ENCODE data around the gene POP4.
"Not testable (repeated sequence)": the region's sequence is repeated elsewhere in the genome, so short reads cannot be mapped to it uniquely, and the experiment has no call there.

POP4 gene, protein sequence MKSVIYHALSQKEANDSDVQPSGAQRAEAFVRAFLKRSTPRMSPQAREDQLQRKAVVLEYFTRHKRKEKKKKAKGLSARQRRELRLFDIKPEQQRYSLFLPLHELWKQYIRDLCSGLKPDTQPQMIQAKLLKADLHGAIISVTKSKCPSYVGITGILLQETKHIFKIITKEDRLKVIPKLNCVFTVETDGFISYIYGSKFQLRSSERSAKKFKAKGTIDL

DNA sequence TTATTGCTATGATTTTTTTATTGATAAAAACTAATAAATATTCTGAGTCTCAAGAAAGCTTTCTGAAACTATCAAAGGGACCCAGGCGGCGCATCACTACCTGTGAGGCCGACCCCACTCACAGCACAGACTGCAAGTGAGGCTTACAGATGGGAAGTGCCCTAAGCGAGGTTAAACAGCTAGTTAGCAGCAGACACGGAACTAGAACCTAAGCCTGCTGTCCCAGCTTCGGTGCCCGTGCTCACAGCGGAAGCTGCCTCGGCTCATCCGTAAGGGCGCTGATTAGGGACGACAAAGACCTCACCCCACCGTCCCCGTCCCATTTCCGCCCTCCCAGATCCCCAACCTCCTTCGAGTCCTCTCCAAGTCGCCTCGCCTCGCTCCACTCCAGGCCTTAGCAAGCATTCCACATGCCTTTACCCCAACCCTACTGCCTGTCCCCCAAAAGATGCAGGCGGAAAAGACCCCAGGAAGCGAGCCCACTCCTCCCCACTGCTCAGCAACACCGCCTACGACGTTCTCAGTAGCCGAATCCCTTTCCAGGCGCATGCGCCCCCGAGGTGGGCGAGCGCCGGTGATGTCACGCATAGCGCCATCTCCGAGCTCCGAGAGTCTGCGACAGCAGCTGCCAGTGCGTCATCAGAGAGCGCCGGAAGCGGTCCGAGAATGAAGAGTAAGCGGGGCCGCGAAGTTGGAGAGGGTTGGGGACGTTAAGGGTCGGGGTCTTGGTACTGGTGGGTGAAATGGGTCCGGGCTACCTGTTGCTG, at the start of gene POP4:
Gene POP4, plus strand, starts transcription at position 631 of the 767 bp plus-strand sequence. Its CDS starts 36 bp downstream, at position 667.
- peak; percentile 98 for DNase-seq (ENCODE audit: low read depth)

DNA sequence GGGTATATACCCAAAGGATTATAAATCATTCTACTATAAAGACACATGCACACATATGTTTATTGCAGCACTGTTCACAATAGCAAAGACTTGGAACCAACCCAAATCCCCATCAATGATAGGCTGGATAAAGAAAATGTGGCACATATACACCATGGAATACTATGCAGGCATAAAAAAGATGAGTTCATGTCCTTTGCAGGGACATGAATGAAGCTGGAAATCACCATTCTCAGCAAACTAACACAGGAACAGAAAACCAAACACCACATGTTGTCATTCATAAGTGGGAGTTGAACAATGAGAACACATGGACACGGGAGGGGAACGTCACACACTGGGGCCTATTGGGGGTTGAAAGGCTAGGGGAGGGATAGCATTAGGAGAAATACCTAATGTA, 47.0 kb upstream of the POP4 start:
- DNase-seq (ENCODE audit: low read depth): not testable (repeated sequence)

DNA sequence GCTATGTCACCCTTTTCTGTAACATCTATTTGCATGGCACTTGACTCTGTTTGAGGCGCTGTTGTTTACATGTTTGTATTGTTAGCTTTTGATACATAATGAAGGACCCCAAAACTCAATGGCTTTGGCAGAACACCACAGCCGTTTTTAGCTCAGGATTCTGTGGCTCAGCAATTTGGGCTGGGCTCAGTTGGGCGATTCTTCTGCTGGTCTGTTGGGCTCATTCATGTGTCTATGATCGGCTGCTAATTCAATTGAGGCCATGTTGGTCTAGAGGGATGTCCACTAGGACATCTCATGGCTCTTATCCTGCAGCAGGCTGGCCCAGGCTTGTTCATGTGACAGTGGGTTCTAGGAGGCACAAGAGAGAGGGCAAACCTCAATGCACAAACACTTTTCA, 46.3 kb upstream of the POP4 start:
- no peak for DNase-seq (ENCODE audit: low read depth)

DNA sequence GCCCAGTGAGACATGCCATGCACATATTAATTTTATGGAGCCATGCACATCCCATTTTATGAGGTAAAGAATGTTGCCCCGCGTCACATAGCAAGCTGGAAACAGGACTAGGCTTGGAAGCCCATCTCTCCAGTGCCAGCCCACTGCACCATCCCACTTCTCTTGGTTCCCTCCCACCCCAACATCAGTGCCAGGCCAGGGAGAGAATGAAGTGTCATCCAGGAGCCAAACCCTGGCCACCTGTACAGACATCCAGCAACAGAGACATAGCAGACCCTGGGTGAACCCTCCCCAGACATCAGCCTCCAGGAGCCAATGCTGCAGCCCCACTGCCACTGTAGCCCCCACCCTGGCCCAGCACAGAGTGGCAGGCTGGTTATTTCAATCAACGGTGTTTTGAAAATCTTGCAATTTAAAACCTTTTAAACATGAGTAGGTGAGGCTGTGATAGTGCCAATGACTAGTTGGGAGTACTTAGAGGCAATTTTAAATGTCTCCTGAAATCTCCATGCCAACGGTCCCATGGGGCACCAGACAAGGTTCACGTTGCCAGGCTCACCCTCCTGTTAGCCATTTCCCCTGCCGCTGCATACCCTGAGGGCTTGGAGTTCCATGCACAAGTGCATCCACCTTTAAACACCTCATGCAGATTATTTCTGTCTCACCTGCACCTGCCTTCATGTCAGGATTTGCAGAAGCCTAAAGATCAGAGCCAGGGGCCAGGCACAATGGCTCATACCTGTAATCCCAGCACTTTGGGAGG, 45.6 kb upstream of the POP4 start:
- no peak for DNase-seq (ENCODE audit: low read depth)

DNA sequence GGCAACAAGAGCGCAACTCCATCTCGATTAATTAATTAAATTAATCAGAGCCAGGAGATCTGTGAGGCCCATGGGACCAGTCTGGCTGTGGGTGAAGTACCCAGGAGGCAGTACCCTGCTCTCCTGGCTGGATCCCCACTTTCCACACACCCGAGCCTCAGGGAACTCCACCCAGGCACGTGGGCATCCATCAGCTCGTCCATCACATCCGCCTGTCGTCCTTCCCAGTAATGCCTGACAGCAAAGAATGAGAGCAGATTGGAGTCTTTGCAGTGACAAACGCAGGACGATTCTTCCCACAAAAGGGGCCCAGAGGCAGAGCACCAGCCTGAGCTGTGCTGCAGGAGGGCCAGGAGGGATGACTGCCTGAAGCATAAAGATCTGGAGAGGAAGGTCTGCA, 44.5 kb upstream of the POP4 start:
- no peak for DNase-seq (ENCODE audit: low read depth)

DNA sequence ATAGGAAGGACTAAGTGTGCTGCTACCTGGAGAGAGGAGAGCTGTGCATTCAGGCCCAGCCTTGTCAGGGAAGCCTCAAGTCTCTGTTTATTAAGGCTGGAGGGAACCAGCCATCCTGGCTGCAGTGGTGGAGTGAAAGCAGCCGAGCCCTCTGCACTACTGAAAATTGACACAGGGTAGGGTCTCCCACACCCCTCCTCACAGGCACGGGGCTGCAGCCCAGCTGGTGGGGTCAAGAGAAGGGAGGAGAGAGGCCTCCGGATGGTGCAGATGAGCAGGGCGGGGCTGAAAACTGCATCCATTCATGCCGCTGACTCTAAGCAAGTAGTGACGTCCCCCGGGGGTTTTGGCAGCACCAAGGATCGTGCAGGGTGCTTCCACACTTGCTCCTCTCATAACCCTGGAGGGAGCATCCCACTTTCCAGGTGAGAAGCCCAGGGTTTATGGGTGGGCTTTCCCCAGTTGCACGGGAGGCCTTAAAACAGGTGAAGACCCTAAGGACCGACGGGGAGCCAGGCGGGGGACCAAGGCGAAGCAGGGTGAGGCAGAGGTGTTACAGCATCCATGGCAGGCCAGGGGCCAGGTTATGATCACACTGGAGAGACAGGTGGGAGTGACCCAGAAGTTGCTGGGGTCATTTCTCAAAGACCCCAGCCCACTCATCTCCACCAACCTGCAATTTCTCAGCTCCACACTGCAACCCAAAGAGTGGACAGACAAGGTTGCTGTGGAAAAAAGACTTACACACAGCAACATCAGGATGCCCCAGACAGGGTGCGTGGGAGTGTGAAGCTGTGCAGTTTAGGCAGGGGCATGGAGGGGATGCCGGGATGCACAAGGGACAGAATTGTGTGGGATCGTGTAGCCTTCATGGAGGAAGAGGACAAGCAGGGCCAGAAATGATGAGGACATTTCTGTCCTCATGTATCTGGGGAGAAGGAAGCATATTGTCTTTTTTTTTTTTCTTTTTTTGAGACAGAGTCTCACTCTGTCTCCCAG, 43.5 kb upstream of the POP4 start:
- DNase-seq (ENCODE audit: low read depth): no peak

DNA sequence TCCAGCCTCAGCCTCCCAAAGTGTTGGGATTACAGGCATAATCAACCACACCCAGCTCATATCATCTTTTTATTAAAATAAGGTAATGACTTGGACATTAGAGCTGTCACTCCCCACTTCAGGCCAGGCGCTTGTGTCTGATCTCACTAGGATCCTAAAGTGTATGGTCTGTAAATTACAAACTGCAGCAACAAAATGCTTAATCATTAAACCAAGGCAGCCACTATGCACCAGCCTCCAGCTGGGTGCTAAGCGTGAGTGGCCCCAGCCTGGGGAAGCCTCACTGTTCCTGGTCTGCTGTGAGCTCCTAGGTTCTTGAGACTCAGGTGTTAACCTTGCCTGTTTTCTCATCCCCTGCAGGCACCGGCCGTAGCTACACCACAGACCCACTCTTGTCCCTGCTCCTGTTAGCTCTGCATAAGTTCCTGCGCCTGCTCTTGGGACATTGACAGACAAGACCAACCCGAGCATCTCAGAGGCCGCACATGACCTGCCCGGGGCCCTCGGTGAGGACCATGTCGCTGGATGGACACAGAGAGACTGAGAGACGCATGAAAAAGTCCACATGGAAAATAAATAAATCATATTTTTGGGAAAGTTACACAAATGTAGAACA, 42.5 kb upstream of the POP4 start:
- no peak for DNase-seq (ENCODE audit: low read depth)

DNA sequence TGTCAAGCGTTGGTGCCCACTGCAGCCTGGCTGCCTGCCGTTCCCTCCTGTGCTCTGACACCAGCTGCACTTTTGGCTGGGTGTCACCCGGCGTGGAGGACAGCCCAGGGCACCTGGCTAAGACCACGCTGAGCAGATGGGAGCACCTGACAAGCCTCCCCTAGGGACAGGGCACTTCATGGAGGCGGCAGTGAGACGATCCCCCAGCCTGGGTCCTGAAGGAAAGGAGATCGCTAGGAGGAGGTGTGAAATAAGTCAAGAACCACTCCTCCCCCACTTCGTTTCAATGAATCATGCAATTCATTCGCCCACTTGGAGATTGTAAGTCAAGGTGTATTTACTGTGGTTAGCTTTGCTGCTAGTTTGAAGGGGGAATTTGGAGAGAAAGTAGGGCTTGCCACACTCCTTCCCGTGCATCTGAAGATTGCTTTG, 41.5 kb upstream of the POP4 start:
- DNase-seq (ENCODE audit: low read depth): no peak

DNA sequence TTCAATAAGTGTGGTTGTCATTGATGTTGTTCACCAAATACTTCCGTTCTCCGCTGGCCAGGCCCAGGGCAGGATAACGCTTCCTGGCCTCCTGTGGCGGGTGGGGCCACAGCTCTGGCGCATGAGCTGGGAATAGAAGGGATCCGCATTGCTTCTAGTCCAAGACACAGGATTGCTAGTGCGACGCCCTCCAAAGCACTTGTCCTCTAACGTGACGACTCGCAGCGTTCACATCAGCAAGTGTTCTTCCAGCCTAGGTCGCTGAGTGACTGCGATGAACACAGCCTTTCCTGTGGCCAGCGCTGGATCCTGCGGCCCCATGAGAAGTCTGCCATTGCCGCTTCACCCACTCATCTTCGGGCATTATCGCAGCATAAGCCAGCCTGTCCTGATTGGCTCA, 40.9 kb upstream of the POP4 start:
- no peak for DNase-seq (ENCODE audit: low read depth)

DNA sequence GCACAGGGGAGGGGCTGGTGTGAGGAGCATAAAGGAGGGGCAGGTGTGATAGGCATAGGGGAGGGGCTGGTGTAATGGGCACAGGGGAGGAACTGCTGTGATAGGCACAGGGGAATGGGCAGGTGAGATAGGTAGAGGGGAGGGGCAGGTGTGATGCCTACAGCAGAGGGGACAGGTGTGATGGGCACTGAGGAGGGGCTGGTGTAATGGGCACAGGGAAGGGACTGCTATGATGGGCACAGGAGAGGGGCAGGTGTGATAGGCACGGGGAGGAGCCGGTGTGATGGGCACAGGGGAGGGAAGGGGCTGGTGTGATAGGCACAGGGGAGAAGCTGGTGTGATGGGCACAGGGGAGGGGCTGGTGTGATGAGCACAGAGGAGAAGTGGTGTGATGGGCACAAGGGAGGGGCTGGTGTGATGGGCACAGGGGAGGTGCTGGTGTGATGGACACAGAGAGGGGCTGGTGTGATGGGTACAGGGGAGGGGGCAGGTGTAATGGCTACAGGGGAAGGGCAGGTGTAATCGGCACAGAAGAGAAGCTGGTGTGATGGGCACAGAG, 39.5 kb upstream of the POP4 start:
- DNase-seq (ENCODE audit: low read depth): no peak

DNA sequence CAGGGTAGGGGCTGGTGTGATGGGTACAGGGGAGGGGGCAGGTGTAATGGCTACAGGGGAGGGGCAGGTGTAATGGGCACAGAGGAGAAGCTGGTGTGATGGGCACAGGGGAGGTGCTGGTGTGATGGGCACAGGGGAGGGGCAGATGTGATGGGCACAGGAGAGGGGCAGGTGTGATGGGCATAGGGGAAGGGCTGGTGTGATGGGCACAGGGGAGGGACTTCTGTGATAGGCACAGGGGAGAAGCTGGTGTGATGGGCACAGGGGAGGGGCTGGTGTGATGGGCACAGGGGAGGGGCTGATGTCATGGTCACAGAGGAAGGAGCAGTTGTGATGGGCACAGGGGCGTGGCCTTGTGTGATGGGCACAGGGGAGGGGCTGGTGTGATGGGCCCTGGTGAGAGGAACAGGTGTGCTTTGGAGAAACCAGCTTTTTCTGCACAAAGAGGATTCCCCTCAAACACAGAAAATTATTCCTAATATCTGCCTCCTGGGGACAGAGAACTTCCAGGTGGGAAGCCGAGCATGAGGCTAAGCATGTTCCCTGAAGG, 38.6 kb upstream of the POP4 start:
- DNase-seq (ENCODE audit: low read depth): no peak

DNA sequence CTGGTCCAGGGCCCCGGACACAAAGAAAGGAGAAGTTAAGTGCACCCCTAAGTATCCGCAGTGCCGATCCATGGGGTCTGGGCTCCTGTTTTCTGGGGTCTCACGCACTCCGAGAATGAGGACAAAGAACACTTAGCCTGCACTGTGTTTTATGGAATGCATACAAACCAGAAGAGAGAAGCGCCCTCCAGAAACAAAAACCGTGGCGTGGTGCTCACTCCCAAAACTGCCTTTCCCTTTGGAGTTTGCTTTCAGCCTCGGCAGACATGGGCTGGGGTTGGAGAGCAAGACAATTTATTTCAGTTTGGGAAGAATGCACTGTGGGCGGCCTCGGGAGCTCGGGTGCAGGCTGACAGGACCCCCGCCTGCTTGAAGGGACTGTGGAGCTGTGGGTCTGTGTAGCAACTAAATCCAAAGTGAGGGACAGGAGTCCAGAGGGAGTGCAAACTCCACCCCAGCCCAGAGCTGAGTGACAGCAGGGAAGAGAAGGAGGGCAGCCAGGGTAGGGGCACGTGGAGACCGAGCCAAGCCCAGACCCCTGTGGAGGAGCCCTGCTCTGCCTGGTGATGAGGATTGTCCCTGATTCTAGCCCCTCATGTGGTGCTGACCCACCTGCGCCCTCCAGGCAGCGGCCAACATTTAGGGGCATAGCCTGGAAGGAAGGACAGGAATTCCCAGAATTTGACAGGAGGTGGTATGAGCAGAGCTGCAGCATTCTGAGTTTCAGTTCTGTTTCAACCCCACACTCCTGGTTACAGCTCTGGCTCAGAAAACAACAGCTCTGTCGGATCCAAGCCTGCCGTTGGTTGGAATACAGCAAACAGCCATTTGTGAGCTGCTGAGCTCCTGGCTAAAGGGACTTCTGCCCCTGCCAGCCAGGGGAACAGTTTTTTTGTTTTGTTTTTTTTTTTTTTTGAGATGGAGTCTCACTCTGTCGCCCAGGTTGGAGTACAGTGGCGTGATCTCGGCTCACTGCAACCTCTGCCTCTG, 37.8 kb upstream of the POP4 start:
- no peak for DNase-seq (ENCODE audit: low read depth)

DNA sequence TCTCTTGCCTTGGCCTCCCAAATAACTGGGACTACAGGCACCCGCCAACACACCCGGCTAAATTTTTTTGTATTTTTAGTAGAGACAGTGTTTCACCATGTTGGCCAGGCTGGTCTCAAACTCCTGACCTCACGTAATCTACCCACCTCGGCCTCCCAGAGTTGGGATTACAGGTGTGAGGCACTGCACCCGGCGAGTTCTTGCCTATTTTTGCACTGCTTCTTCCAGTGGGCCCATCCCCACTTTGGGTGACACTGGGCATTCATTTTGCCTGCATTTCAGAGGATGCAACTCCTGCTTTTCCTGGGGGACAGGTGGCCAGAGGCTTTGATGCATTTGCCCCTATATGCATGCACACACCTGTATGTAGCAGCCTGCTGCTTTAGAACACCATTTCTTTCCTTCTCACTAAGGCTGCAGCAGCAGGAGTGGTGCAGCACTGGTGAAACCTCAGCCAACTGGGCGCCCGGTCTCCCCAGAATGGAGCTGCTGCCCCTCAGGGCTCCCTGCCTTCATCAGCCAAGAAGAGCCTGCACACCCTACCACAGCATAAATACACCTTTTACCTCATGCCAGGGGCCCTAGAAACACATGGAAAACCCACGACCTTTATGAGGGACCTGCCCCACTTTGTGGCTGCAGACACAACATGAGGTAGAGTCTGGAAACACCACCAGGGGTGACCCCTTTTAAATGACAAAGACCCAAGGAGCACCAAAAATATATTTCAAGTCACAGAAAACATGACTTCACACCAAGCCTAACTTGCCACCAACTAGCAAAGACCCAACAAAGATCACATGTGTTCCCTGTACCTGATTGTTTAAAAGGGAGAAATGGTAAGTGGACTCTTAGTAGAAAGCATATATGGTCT, 36.8 kb upstream of the POP4 start:
- no peak for DNase-seq (ENCODE audit: low read depth)

DNA sequence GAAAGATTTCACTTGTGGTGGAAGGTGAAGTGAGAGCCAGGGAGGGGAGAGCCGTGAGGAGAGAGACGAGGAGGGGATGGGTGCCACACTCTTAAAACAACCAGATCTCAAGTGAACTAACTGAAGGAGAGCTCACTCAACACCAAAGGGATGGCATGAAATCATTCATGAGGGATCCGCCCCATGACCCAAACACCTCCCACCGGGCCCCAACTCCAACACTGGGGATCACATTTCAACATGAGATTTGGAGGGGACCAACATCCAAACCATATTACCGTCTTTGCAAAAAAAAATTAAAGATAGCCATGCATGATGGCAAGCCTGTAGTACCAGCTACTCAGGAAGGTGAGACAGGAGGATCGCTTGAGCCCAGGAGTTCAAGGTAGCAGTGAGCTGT, 34.9 kb upstream of the POP4 start:
- DNase-seq (ENCODE audit: low read depth): no peak

DNA sequence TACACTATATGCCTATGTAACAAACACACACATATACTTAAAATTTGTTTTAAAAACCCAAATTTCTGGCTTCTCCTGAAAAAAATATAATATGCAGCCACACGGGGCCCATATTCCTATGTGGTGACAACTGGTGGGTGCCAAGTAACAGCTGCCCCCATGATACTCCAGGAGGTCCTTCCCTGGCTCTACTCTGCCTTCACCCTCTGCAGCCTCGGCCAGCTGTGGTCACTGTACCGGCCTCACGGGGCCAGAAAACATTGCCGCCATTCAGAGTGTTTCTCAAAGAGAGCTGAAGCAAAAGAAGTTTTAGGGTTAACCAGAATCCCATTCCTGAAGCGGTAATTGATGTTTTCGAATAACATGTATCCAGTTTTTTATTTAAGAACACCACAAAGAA, 32.6 kb upstream of the POP4 start:
- DNase-seq (ENCODE audit: low read depth): no peak

DNA sequence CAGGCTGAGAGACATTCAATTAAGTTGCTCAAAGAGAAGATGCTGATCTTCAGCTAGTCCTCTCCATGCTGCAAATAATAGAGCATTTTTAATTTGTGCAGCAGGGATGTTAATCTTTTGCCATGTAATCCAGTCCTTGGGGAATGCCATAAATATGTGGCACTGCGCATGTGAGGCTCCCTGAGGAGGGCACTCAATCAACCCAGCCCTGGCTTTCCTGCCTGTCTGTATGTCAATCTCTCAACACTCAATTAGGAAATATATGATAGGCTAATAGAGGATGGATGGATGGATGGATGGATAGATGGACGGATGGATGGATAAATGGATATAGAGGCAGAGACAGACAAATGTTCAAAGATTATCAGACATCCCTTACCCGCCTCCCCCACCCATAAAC, 31.6 kb upstream of the POP4 start:
- DNase-seq (ENCODE audit: low read depth): no peak

DNA sequence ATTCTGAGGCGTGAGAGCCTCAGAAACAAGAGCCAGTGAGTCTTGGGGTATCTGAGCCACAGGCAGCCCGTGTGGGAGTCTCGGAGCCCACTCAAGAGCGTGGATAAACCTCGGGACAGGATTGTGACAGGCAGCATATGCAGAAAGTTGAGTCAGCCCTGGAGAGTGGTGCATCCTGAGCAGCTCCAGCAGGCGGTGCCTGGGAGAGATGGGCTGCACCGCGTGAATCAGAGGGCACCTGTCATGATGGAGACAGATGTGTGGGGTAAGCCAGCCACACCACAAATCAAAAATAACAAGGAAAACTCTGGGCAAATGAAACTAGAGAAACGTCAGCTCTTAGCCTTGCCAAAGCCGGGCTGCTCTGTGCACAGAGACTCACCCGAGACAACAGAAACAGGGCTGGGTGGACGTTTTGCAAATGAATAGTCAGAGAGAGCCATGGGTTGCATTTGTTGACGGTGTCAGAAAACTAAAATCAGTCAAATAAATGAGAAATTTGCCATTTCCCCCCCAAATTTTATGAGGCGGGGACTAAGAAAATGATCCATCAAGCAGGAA, 30.0 kb upstream of the POP4 start:
- no peak for DNase-seq (ENCODE audit: low read depth)
